ENCODE measurements around the gene CYBB.

The CYBB gene

GRCh38 chrX:37829721-37830120 is 49.9 kb downstream of the CYBB start:
- POLR2A ChIA-PET: no interaction called here
- TF ChIP-seq CTCF (IDR thresholded peaks at IDR 0.05; ENCODE audit: insufficient read depth, low read length, missing control alignments): no peak
- CTCF ChIA-PET: interaction anchor here (0.8 to 1.0 kb wide), 2 partner anchors 84 to 348 kb away, joined by 3 read pairs; no protein-coding TSS in a partner anchor

GRCh38 chrX:37830371-37830770 is 50.5 kb downstream of the CYBB start:
- no peak for TF ChIP-seq CTCF (IDR thresholded peaks at IDR 0.05; ENCODE audit: insufficient read depth, low read length, missing control alignments)
- CTCF ChIA-PET: interaction anchor here (1.0 kb wide), 1 partner anchor 347 kb away, joined by 3 read pairs; no protein-coding TSS in a partner anchor
- DNase-seq (ENCODE audit: low read depth, low spot score): no peak
- no peak overlapping the region for H3K4me3 ChIP-seq (ENCODE audit: low read depth, low read length)
- POLR2A ChIA-PET: no interaction called here

More at GRCh38 chrX:37829721-37830120, 49.9 kb downstream of the CYBB start:
- H3K4me3 ChIP-seq (ENCODE audit: low read depth, low read length): no peak overlapping the region
- no peak for DNase-seq (ENCODE audit: low read depth, low spot score)

- POLR2A ChIA-PET: no interaction called here
- no peak overlapping the region for H3K4me3 ChIP-seq (ENCODE audit: low read depth, low read length)
- TF ChIP-seq CTCF (IDR thresholded peaks at IDR 0.05; ENCODE audit: insufficient read depth, low read length, missing control alignments): no peak
- CTCF ChIA-PET: interaction anchor here (0.7 kb wide), 1 partner anchor 10 kb away, joined by 4 read pairs; no protein-coding TSS in a partner anchor
- no peak for DNase-seq (ENCODE audit: low read depth, low spot score)
Measured at GRCh38 chrX:37834937-37835336, 55.1 kb downstream of the CYBB start.

- ChIA-PET POLR2A (no interaction called here), CTCF (interaction anchor here (3.7 kb wide), 1 partner anchor 16 kb away, joined by 19 read pairs; no protein-coding TSS in a partner anchor)
- no peak for TF ChIP-seq CTCF (IDR thresholded peaks at IDR 0.05; ENCODE audit: insufficient read depth, low read length, missing control alignments)
- H3K4me3 ChIP-seq (ENCODE audit: low read depth, low read length): no peak overlapping the region
- DNase-seq (ENCODE audit: low read depth, low spot score): no peak
Measured at GRCh38 chrX:37840931-37841330, 61.1 kb downstream of the CYBB start.

- CTCF ChIA-PET: interaction anchor here (3.7 kb wide), 1 partner anchor 20 kb away, joined by 19 read pairs; no protein-coding TSS in a partner anchor
- H3K4me3 ChIP-seq (ENCODE audit: low read depth, low read length): no peak overlapping the region
- no peak for TF ChIP-seq CTCF (IDR thresholded peaks at IDR 0.05; ENCODE audit: insufficient read depth, low read length, missing control alignments)
- POLR2A ChIA-PET: no interaction called here
- DNase-seq (ENCODE audit: low read depth, low spot score): no peak
Measured at GRCh38 chrX:37844622-37845021, 64.8 kb downstream of the CYBB start.

GRCh38 chrX:37846141-37846540 is 66.3 kb downstream of the CYBB start:
- TF ChIP-seq CTCF (IDR thresholded peaks at IDR 0.05; ENCODE audit: insufficient read depth, low read length, missing control alignments): no peak
- H3K4me3 ChIP-seq (ENCODE audit: low read depth, low read length): no peak overlapping the region; the same call in 1 of the 2 replicates
- CTCF ChIA-PET: no interaction called here
- DNase-seq (ENCODE audit: low read depth, low spot score): no peak
- POLR2A ChIA-PET: no interaction called here
